Lower leg skin (tissue), 4 donors: ENCODE measurements around the gene MAPK8. TPM values are rescaled to one million over a fixed set of nuclear protein-coding genes. Genes with fewer than 3 reads are reported as not detected.

Experiments
- DNase-seq, 2 donors: peaks; one replicate each; pipeline ENCODE4 v3.0.0-alpha.2; 2019; ENCODE audit warnings: low spot score in 2 of 2
- H3K4me3 ChIP-seq: fragments of 200-600 bp; sonication (generic); 2 replicates; pipeline ENCODE4 v1.5.1; 2017; ENCODE audit warnings: mild to moderate bottlenecking, low read depth; ENCODE audit not compliant: poor library complexity, severe bottlenecking
- CTCF ChIP-seq, 3 donors: fragments of 450-650 bp; IDR thresholded peaks; one replicate each; pipeline ENCODE4 v1.5.1; 2016; ENCODE audit warnings: antibody characterized with exemption in 3 of 3, mild to moderate bottlenecking in 3 of 3, moderate library complexity in 2 of 3
- POLR2A ChIP-seq, 2 donors: fragments of 450-650 bp; IDR thresholded peaks; one replicate each; pipeline ENCODE4 v1.6.1; 2016 to 2017; ENCODE audit warnings: antibody characterized with exemption in 2 of 2, mild to moderate bottlenecking in 1 of 2, moderate library complexity in 1 of 2
- WGBS, 2 donors: methylation state at CpG; one replicate each; pipeline ENCODE4 v1.1.5; 2018; 5-methylcytosine and 5-hydroxymethylcytosine counted together
- intact Hi-C: fragments of 100-400 bp; cut with DNase I; formaldehyde crosslinking; loops from one replicate; pipeline ENCODE4 v1.15.0; 2023; ENCODE audit warnings: low total_unique reads
- total RNA-seq, 4 donors: library from RNA; depleted of rRNA; stranded (reverse); fragments of >200 nt; gene quantifications; one replicate each; pipeline ENCODE4 v1.1.0, GENCODE V29; 2016

Gene MAPK8
- total RNA-seq, 4 donors from 2014 or later: 26.7 to 58.6 (median 44.0) TPM

- H3K4me3 ChIP-seq: no peak overlapping the region
- intact Hi-C loops: no loop called here
- TF ChIP-seq POLR2A (IDR thresholded peaks at IDR 0.05) (no peak), CTCF (IDR thresholded peaks at IDR 0.05) (no peak)
- 86 to 92% methylated on average over 4 of the region's 4 CpGs for WGBS, 2 donors
- no peak for DNase-seq
Measured at GRCh38 chr10:48406658-48407057, 100.2 kb downstream of the MAPK8 start.

GRCh38 chr10:48410503-48410902, 104.0 kb downstream of the MAPK8 start:
- no peak overlapping the region for H3K4me3 ChIP-seq
- intact Hi-C loops: no loop called here
- DNase-seq: no peak
- 96 to 100% methylated on average over 6 of the region's 6 CpGs for whole genome bisulfite sequencing, 2 donors
- TF ChIP-seq CTCF (IDR thresholded peaks at IDR 0.05) (no peak), POLR2A (IDR thresholded peaks at IDR 0.05) (no peak)

- H3K4me3 ChIP-seq: no peak overlapping the region
- 87 to 97% methylated on average over 2 of the region's 2 CpGs for WGBS, 2 donors
- intact Hi-C loops: no loop called here
- no peak for DNase-seq
- TF ChIP-seq CTCF (IDR thresholded peaks at IDR 0.05): no peak
Measured at GRCh38 chr10:48411510-48411909, 105.0 kb downstream of the MAPK8 start.

GRCh38 chr10:48412081-48412480, 105.6 kb downstream of the MAPK8 start:
- no peak for DNase-seq
- WGBS, 2 donors: 100% methylated on average over 3 of the region's 3 CpGs
- TF ChIP-seq POLR2A (IDR thresholded peaks at IDR 0.05): no peak
- no peak for TF ChIP-seq CTCF (IDR thresholded peaks at IDR 0.05)
- H3K4me3 ChIP-seq: no peak overlapping the region
- intact Hi-C loops: no loop called here

- H3K4me3 ChIP-seq: no peak overlapping the region
- intact Hi-C loops: no loop called here
- no peak for TF ChIP-seq POLR2A (IDR thresholded peaks at IDR 0.05)
- TF ChIP-seq CTCF (IDR thresholded peaks at IDR 0.05): no peak
- WGBS, 2 donors: 98 to 99% methylated on average over 4 of the region's 4 CpGs
- no peak for DNase-seq
Measured at GRCh38 chr10:48412933-48413332, 106.5 kb downstream of the MAPK8 start.

- no peak overlapping the region for H3K4me3 ChIP-seq
- 94 to 100% methylated on average over 1 of the region's 1 CpG for WGBS, 2 donors
- TF ChIP-seq CTCF (IDR thresholded peaks at IDR 0.05): no peak
- TF ChIP-seq POLR2A (IDR thresholded peaks at IDR 0.05): no peak
- no peak for DNase-seq
- intact Hi-C loops: no loop called here
Measured at GRCh38 chr10:48414160-48414559, 107.7 kb downstream of the MAPK8 start.
